ENCODE measurements around the gene ACOX3.
"Not testable (repeated sequence)": the region's sequence is repeated elsewhere in the genome, so short reads cannot be mapped to it uniquely, and the experiment has no call there.

ACOX3 gene

GRCh38 chr4:8435656-8436121 is 4.8 kb downstream of the ACOX3 start:
- DNase-seq (ENCODE audit: low read depth, low spot score) = no peak

- DNase-seq (ENCODE audit: low read depth, low spot score) = no peak
Observed at GRCh38 chr4:8434251-8435073, 6.1 kb downstream of the ACOX3 start.

GRCh38 chr4:8433136-8433535 is 7.4 kb downstream of the ACOX3 start:
- no peak for DNase-seq (ENCODE audit: low read depth, low spot score)

- no peak for DNase-seq (ENCODE audit: low read depth, low spot score)
Observed at GRCh38 chr4:8431553-8431952, 9.0 kb downstream of the ACOX3 start.

GRCh38 chr4:8428288-8429097 is 12.0 kb downstream of the ACOX3 start:
- peak; percentile 55 for DNase-seq (ENCODE audit: low read depth, low spot score)

- DNase-seq (ENCODE audit: low read depth, low spot score) = no peak
Observed at GRCh38 chr4:8427761-8428287, 12.7 kb downstream of the ACOX3 start.

GRCh38 chr4:8427262-8427661 is 13.3 kb downstream of the ACOX3 start:
- no peak for DNase-seq (ENCODE audit: low read depth, low spot score)

- DNase-seq (ENCODE audit: low read depth, low spot score) = no peak
Observed at GRCh38 chr4:8422786-8423185, 17.7 kb downstream of the ACOX3 start.

GRCh38 chr4:8422327-8422726 is 18.2 kb downstream of the ACOX3 start:
- DNase-seq (ENCODE audit: low read depth, low spot score) = no peak

- DNase-seq (ENCODE audit: low read depth, low spot score) = not testable (repeated sequence)
Observed at GRCh38 chr4:8420151-8420550, 20.4 kb downstream of the ACOX3 start.

GRCh38 chr4:8419222-8420041 is 21.1 kb downstream of the ACOX3 start:
- no peak for DNase-seq (ENCODE audit: low read depth, low spot score)

GRCh38 chr4:8417071-8417614 is 23.4 kb downstream of the ACOX3 start:
- DNase-seq (ENCODE audit: low read depth, low spot score) = no peak

GRCh38 chr4:8414377-8414776 is 26.1 kb downstream of the ACOX3 start:
- no peak for DNase-seq (ENCODE audit: low read depth, low spot score)

- no peak for DNase-seq (ENCODE audit: low read depth, low spot score)
Observed at GRCh38 chr4:8412288-8412687, 28.2 kb downstream of the ACOX3 start.

GRCh38 chr4:8411351-8412180 is 29.0 kb downstream of the ACOX3 start:
- DNase-seq (ENCODE audit: low read depth, low spot score) = no peak

- peak; percentile 40 for DNase-seq (ENCODE audit: low read depth, low spot score)
Observed at GRCh38 chr4:8410641-8411271, 29.8 kb downstream of the ACOX3 start.

GRCh38 chr4:8410066-8410625 is 30.4 kb downstream of the ACOX3 start:
- no peak for DNase-seq (ENCODE audit: low read depth, low spot score)

GRCh38 chr4:8409264-8410065 is 31.1 kb downstream of the ACOX3 start:
- DNase-seq (ENCODE audit: low read depth, low spot score) = no peak

- no peak for DNase-seq (ENCODE audit: low read depth, low spot score)
Observed at GRCh38 chr4:8407756-8408155, 32.8 kb downstream of the ACOX3 start.
